Stimulated activated CD4-positive, alpha-beta T cell treated with anti-CD3 and anti-CD28 coated beads, Interleukin-1b, Interleukin-23, amount 100 ng/mL, for 48 hours (primary cell): ENCODE data around the gene DYNLL2.
"Not testable (repeated sequence)": the region's sequence is repeated elsewhere in the genome, so short reads cannot be mapped to it uniquely, and the experiment has no call there.

ENCODE experiments used
- DNase-seq: peaks from one replicate; pipeline ENCODE4 v3.0.0-alpha.2; 2020

DYNLL2 gene

GRCh38 chr17:58073266-58073665 lies 10.0 kb upstream of the DYNLL2 start:
- not testable (repeated sequence) for DNase-seq

- not testable (repeated sequence) for DNase-seq
These were observed 8.8 kb upstream of the DYNLL2 start for GRCh38 chr17:58074406-58074805.

GRCh38 chr17:58079300-58080033 lies 3.8 kb upstream of the DYNLL2 start:
- DNase-seq = no peak

DNA sequence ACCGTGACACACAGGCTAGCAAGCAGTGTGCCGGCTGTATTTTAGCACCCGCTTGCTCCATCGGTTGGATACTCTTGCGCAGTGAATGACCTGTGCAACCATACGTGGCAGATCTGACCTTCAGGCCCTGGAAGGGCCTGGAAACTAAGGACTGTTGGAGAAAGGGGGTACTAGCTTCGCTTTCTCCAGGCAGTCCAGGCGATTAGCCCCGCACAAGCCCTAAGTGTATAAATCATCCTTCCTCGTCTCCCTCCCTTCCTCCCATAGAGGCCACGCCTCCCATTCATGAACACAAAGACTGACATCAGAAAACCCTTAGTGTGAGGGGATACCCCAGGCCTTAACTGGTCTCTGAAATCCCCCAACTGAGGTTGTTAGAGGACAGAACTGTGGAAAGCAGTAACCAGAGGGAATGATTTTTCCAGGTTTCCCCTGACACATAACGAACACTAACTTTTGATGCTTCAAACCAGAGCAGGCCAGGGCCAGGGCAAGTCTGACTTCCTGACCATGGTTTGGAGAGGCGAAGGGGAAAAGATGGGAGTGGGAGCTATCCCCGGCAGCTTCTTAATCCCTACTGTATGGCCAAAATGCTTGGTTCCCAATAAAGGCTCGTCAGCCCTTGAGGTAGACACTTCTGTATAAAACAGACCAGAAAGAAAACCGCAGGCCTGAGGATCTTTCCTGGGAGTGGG lies 1.4 kb upstream of the DYNLL2 start:
- no peak for DNase-seq

GRCh38 chr17:58082341-58082869 lies 814 bp upstream of the DYNLL2 start:
- DNase-seq = no peak

DNA sequence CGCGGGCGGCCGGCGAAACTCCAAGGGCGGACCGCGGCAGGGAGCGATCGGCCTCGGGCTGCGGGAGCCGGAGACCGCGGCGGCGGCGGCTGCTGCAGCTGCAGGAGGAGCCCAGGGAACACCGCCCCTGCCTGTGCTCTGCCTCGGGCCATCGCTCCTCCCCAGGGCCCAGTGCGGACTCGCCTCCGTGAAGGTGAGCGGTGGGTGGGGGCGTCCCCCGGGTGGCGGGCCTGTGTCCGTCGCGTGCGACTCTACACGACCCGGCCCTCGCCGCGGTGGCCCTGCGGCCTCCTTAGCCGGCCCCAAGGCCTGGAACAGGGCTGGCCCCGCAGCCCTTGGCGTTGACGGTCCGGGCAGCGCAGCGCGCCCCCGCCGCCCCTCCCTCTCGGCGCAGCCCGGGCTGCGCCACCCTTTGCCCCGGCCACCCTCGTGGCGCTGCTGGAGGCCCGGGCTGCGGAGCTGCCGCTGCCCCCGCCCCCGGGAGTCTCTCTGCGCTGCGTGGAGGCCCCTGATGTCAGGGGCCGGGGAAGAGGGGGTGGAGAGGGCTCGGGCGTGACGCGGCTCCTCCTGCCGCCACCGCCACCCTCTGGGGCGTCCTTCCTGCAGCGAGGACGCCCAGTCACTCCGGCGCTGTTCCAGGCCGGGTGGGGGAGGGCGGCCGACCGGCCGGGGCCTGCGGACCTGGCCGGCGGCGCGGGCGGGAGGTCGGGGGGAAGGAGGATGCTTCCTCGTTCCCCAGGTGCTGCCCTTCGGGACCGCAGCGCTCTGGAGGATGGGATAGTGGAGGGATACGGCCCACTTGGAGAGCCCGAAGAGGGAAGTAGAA lies 485 bp downstream of the DYNLL2 start:
- peak; percentile 63 for DNase-seq

DNA sequence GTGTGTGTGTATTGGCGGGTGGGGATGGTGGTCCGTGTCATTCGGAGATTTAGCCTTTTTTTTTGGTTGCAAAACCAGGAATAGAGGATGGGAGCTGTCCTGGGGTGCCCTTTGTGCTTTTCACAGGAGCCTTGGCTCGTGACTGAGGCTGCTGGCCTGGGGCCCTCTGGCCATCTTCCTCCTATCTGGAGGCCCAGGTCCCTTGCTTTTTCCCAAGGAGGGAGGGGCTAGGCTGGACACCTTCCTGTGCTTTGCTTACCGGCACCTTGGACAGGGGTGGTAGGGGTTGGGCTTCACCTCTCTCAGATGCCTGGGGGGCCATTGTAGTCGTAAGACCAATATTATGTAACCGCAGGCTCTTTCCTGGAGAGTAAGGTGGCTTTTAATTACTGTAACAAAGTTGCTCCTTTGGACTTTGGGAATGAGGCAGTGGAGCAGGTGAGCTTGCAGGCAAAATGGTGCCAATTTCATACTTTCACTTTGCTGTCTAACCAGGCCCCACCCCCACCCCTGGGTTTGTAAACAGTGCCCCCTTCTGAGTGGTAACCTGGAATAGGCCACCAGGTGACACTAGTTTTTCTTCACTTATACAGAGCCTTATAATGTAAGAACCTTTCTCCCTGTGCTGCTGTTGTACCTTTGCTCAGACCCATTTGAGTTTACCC lies 1.2 kb downstream of the DYNLL2 start:
- DNase-seq = peak; percentile 31

DNA sequence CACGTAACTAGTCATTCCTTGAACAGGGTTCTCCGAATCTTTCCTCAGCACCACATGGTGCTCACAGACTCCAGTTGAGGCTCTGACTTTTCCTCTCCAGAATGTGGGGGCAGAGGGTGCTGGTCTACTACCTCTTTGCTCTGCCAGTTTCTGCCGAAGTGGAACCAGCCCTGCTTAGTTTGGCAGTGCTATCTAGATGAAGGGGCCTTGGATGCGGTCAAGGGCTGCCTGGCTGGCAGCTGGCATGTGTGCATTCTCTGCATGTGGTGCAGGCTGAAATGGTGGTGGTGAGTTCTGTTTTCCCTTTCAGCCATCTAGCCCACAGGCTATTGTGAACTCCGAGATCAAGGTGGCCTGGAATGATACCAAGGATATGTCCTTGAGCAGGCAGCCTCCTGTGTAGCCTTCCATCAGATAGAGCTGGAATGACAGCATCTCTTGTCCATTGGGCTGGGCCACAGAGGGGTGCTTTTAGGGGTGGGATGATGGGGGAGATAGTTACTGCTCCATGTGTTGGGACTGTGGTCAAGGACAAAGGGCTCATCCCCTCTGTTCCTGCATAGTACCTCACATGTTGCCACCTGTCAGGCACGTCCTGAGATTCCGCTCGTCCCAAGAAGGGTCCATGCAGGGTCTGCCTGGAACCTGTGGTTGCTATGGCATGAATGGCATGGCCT lies 2.0 kb downstream of the DYNLL2 start:
- DNase-seq = no peak

- no peak for DNase-seq
These were observed 3.7 kb downstream of the DYNLL2 start for GRCh38 chr17:58086953-58087352.

DNA sequence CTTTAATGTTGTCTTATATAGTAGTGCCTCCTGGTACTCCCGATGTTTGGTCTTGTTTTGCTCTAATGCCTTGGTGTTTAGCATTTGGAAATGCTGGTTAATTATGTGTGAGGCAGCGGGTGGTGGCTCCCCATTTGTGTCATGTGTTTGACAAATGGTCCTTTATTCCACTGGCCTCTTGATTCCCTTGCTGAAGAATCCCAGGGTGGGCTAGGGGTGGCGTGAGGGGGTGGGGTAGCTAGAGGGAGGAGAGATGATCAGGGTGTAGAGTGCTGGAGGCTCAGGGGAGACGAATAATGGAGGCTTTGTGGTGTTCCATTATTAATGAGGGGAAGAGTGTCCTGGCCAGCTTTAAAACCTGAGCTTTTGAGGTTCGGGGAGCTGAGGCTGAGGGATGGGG lies 5.4 kb downstream of the DYNLL2 start:
- no peak for DNase-seq

- no peak for DNase-seq
These were observed 5.9 kb downstream of the DYNLL2 start for GRCh38 chr17:58089111-58089510.

- no peak for DNase-seq
These were observed 7.9 kb downstream of the DYNLL2 start for GRCh38 chr17:58091024-58091567.

DNA sequence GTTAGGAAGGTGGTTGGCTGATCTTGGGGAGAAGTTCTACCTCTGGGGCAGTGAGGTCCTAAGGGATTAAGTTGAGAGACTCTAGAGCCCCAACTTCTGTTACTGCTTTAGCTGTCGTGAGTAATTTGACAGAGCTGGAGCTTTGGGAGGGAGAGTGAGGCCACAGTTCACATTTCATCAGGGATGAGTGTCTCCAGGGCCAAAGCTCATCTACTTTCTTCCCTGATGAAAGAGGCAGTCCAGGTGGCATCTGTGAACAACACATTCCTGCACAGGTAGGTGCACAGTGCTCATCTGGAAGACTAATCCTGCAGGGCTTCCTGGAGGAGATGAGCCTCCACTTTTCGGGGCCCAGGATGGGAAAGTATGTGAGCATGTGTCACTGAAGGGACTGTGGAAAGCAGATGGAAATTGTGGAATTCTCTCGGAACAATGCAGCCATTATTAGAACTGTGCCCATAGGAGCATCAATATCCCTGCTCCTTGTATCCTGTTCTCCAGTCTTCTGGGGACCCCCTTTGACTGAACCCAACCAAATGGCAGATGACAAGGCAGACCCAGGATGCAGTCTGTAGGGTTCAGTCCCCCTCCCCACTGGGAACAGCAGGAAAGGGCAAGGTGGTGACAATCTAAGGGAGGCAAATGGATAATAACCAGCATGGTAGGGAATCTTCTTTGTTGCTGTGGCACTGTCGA lies 9.0 kb downstream of the DYNLL2 start:
- no peak for DNase-seq

DNA sequence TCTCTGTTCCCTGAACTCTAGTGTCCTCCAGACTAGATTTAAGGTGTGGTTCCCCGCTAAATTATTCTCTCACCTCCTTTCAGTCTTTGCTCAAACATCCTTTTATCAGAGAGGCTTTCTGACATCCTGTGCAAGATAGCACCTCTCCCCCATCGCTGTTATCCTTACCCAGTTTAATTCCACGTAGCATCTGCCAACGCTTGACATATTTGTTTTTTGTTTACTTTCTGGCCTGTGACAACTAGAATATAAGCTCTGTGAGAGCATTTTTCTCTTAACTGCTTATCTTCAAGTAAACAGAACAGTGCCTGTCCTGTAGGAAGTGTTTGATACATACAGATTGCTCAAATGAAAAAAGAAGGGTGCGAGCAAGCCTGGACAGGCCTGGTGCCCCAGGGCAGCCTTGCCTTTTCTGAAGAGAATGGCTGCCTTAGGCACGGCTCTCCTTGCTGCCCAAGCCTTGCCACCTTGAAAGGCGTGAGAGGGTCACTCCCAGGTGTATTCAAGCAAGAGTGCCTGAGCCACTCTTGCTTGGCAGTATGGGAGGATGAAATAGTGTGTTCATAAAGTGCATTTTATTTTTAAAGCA lies 9.7 kb downstream of the DYNLL2 start:
- no peak for DNase-seq

DNA sequence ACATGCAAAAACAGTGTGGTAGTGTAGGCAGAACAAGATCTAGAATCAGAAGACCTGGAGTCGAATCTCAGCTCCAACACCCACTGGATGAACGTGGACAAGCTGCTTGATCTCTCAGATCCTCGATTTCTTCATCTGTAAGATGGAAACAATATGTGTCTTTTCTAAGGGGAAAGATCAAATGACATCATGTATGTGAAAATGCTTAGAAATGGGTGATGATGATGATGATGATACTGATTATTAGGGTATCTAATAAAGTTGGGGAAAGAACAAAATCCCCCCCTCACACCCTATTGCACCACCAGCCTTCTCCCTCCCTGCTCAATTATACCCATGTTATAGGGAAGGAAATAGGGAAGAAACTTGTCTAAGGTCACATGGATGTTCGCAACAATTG lies 10.9 kb downstream of the DYNLL2 start:
- no peak for DNase-seq

DNA sequence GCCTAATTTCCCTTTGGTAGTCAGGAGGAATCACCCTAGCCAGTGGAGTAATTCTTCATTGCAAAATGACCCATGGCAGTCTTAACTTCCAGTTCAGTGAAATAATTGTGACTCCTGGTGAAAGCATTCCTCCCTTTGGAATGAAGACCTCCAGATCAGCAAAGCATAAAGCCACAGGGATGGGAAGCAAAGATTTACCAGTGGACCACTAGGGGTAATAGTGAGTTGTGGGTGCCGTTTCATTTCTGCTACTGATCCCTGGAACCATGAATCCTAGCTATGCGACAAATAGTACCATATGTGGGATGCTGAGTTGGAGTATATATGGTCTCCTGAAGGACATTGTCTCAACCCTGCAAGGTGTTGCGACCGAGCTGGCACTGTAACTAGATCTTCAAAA lies 13.7 kb downstream of the DYNLL2 start:
- no peak for DNase-seq

- no peak for DNase-seq
These were observed 14.3 kb downstream of the DYNLL2 start for GRCh38 chr17:58097384-58098088.

DNA sequence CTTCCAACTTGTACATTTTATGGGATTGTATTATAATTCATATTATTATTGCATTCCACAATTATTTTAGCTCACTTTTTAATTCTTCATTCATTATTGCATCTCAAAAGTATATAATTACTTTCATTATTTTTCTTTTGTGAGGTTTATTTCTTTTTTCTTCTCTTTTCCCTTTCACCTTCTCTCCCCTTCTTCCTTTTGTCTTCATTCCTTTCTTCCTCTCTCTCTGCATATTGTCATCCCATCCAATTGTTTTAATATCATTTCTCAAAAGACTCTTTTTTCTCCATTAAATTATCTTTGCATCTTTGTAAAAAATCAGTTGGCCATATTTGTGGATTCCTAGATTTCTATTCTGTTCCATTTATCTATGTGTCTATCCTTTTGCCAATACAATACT lies 17.3 kb downstream of the DYNLL2 start:
- DNase-seq = no peak

DNA sequence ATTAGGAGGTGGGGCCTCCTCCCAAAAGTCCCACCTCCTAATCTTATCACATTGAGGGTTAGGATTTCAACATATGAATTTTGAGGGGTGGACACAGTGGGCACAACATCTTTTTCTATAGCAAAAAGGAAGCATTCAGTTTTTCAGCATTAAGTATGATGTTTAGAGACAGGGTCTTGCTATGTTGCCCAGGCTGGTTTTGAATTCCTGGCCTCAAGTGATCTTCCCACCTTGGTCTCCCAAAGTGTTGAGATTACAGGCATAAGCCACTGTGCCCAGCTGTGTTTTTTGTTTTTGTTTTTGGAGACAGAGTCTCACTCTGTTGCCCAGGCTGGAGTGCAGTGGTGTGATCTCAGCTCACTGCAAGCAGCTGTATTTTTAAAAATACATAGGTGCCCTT lies 18.7 kb downstream of the DYNLL2 start:
- not testable (repeated sequence) for DNase-seq

DNA sequence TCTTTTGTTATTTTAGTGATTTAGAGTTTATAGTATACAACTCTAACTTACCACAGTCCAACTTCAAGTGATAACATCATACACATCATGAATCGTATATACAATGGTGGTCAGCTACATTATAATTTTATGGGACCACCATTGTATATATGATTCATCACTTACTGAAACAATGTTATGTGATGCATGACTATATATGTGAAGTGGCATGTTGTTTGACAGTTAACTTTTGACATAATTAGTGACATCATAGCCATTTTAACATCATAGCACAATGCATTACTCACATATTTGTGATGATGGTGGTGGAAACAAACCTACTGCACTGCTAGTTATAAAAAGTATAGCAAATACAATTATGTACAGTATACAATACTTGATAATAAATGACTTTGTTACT lies 21.9 kb downstream of the DYNLL2 start:
- no peak for DNase-seq
